ENCODE measurements around the gene USP15.

Gene USP15

GRCh38 chr12:62292761-62293344 is 32.6 kb downstream of the USP15 start:
- DNase-seq (ENCODE audit: low read depth in 1 of 2, low spot score in 1 of 2), result no peak
- Histone ChIP-seq H3K27me3 (ENCODE audit: insufficient read depth, poor library complexity, severe bottlenecking) (no peaks in the 10 kb centered on the region), H3K27ac (replicated peaks) (no peak overlapping the region), H3K4me3 (replicated peaks; ENCODE audit: insufficient read depth, low read length) (no peak overlapping the region)
- TF ChIP-seq CTCF (IDR thresholded peaks at IDR 0.05; ENCODE audit: insufficient read depth, low read length) (no peak), SPI1 (IDR thresholded peaks at IDR 0.05; ENCODE audit: borderline replicate concordance, low read depth) (no peak)

- H3K27me3 ChIP-seq (ENCODE audit: insufficient read depth, poor library complexity, severe bottlenecking), result no peaks in the 10 kb centered on the region
- TF ChIP-seq POLR2AphosphoS5 (IDR thresholded peaks at IDR 0.05; ENCODE audit: low read depth) (no peak), GABPA (IDR thresholded peaks at IDR 0.05; ENCODE audit: low read depth) (no peak), REST (IDR thresholded peaks at IDR 0.05; ENCODE audit: insufficient replicate concordance, low read depth) (no peak), SPI1 (IDR thresholded peaks at IDR 0.05; ENCODE audit: borderline replicate concordance, low read depth) (no peak), CTCF (IDR thresholded peaks at IDR 0.05; ENCODE audit: insufficient read depth, low read length) (no peak)
- DNase-seq (ENCODE audit: low read depth in 1 of 2, low spot score in 1 of 2), result no peak
- no peak overlapping the region for H3K27ac ChIP-seq (replicated peaks)
- no peak overlapping the region for H3K4me3 ChIP-seq (replicated peaks; ENCODE audit: insufficient read depth, low read length)
These were observed 34.2 kb downstream of the USP15 start for GRCh38 chr12:62294378-62294777.

GRCh38 chr12:62296001-62296400 is 35.8 kb downstream of the USP15 start:
- TF ChIP-seq REST (IDR thresholded peaks at IDR 0.05; ENCODE audit: insufficient replicate concordance, low read depth), result no peak
- TF ChIP-seq SPI1 (IDR thresholded peaks at IDR 0.05; ENCODE audit: borderline replicate concordance, low read depth), result no peak
- no peak for TF ChIP-seq GABPA (IDR thresholded peaks at IDR 0.05; ENCODE audit: low read depth)
- no peak for TF ChIP-seq CTCF (IDR thresholded peaks at IDR 0.05; ENCODE audit: insufficient read depth, low read length)
- TF ChIP-seq POLR2AphosphoS5 (IDR thresholded peaks at IDR 0.05; ENCODE audit: low read depth), result no peak
- Histone ChIP-seq H3K4me3 (replicated peaks; ENCODE audit: insufficient read depth, low read length) (no peak overlapping the region), H3K27ac (replicated peaks) (no peak overlapping the region), H3K27me3 (ENCODE audit: insufficient read depth, poor library complexity, severe bottlenecking) (no peaks in the 10 kb centered on the region)
- no peak for DNase-seq (ENCODE audit: low read depth in 1 of 2, low spot score in 1 of 2)

GRCh38 chr12:62297321-62297720 is 37.1 kb downstream of the USP15 start:
- H3K27me3 ChIP-seq (ENCODE audit: insufficient read depth, poor library complexity, severe bottlenecking), result no peaks in the 10 kb centered on the region
- no peak overlapping the region for H3K4me3 ChIP-seq (replicated peaks; ENCODE audit: insufficient read depth, low read length)
- TF ChIP-seq SPI1 (IDR thresholded peaks at IDR 0.05; ENCODE audit: borderline replicate concordance, low read depth) (peak; percentile 70; the same call in 1 of the 2 replicates), CTCF (IDR thresholded peaks at IDR 0.05; ENCODE audit: insufficient read depth, low read length) (no peak), REST (IDR thresholded peaks at IDR 0.05; ENCODE audit: insufficient replicate concordance, low read depth) (no peak), GABPA (IDR thresholded peaks at IDR 0.05; ENCODE audit: low read depth) (no peak)
- H3K27ac ChIP-seq (replicated peaks), result no peak overlapping the region
- peak; percentile 12 to 17 for DNase-seq (ENCODE audit: low read depth in 1 of 2, low spot score in 1 of 2)

All from HL-60 (cell line).